WTC11 (cell line): ENCODE data around the gene CAMK2D.

Experiments used
- CTCF ChIP-seq: fragments of 200-600 bp; IDR thresholded peaks from 2 replicates; pipeline ENCODE4 v1.8.0; 2022; ENCODE audit warnings: antibody characterized with exemption
- E2F5 ChIP-seq: sonication (generic); formaldehyde crosslinking; IDR thresholded peaks from 2 replicates; pipeline ENCODE4 v1.8.1; 2022; ENCODE audit warnings: mild to moderate bottlenecking, moderate library complexity, missing genetic modification reagents
- JUN ChIP-seq: sonication (generic); formaldehyde crosslinking; IDR thresholded peaks from 2 replicates; pipeline ENCODE4 v1.8.0; 2023; ENCODE audit warnings: mild to moderate bottlenecking, missing genetic modification reagents
- MAX ChIP-seq: sonication (generic); formaldehyde crosslinking; IDR thresholded peaks from 2 replicates; pipeline ENCODE4 v1.8.0; 2022; ENCODE audit warnings: mild to moderate bottlenecking, missing genetic modification reagents
- SMAD3 ChIP-seq: sonication (generic); formaldehyde crosslinking; IDR thresholded peaks from 2 replicates; pipeline ENCODE4 v1.8.0; 2022; ENCODE audit warnings: missing genetic modification reagents, mild to moderate bottlenecking, borderline replicate concordance
- SP1 ChIP-seq: sonication (generic); formaldehyde crosslinking; conservative IDR thresholded peaks from 2 replicates; pipeline ENCODE4 v1.8.1; 2022; ENCODE audit warnings: missing genetic modification reagents
- TEAD4 ChIP-seq: sonication (generic); formaldehyde crosslinking; IDR thresholded peaks from 2 replicates; pipeline ENCODE4 v1.8.0; 2022; ENCODE audit warnings: mild to moderate bottlenecking, missing genetic modification reagents
- ZNF423 ChIP-seq: fragments of 250-450 bp; sonication (Bioruptor Pico); IDR thresholded peaks from 2 replicates; pipeline ENCODE4 v2.1.2; 2022; ENCODE audit warnings: mild to moderate bottlenecking, moderate library complexity
- ZNF512 ChIP-seq: sonication (generic); formaldehyde crosslinking; IDR thresholded peaks from 2 replicates; pipeline ENCODE4 v1.8.1; 2022; ENCODE audit warnings: missing genetic modification reagents, borderline replicate concordance

GRCh38 chr4:113781439-113782040 is 20.0 kb upstream of the CAMK2D start:
- no peak for TF ChIP-seq TEAD4
- TF ChIP-seq ZNF512 (CRISPR knock-in tag) = no peak
- peak; percentile 34 for TF ChIP-seq CTCF
- TF ChIP-seq JUN = no peak
- TF ChIP-seq MAX (CRISPR knock-in tag) = no peak
- TF ChIP-seq ZNF423 (CRISPR knock-in tag) = no peak
- TF ChIP-seq SMAD3 (CRISPR knock-in tag) = no peak
- no peak for TF ChIP-seq SP1 (CRISPR knock-in tag)
- TF ChIP-seq E2F5 (CRISPR knock-in tag) = no peak
